KBM-7 (cell line): ENCODE data around the gene CDK14.

ENCODE experiments used
- DNase-seq: peaks from one replicate; pipeline ENCODE4 v3.0.0-alpha.2; 2015
- in situ Hi-C: fragments of 300-500 bp; cut with MboI; formaldehyde crosslinking; loops from 2 replicates; pipeline ENCODE4 v1.14.3; 2020; ENCODE audit warnings: low sequenced_read_pairs, low pct_unique_long_range_greater_than_20kb, mixed read lengths

The CDK14 gene

GRCh38 chr7:91041141-91041540 is 445.0 kb downstream of the CDK14 start:
- DNase-seq, result no peak
- in situ Hi-C loops, result no loop called here

- in situ Hi-C loops, result no loop called here
- DNase-seq, result no peak
Observed at GRCh38 chr7:91041901-91042484, 445.9 kb downstream of the CDK14 start.

- in situ Hi-C loops, result no loop called here
- DNase-seq, result no peak
Observed at GRCh38 chr7:91043186-91043585, 447.1 kb downstream of the CDK14 start.

- in situ Hi-C loops, result no loop called here
Observed at GRCh38 chr7:91043924-91044645, 448.0 kb downstream of the CDK14 start.

GRCh38 chr7:91045606-91046005 is 449.5 kb downstream of the CDK14 start:
- in situ Hi-C loops, result no loop called here
- no peak for DNase-seq

More at GRCh38 chr7:91043924-91044645, 448.0 kb downstream of the CDK14 start:
- no peak for DNase-seq

- in situ Hi-C loops, result no loop called here
- DNase-seq, result peak; percentile 2
Observed at GRCh38 chr7:91046322-91047089, 450.4 kb downstream of the CDK14 start.

- no peak for DNase-seq
- in situ Hi-C loops, result no loop called here
Observed at GRCh38 chr7:91047636-91048035, 451.5 kb downstream of the CDK14 start.

GRCh38 chr7:91050677-91051076 is 454.6 kb downstream of the CDK14 start:
- no peak for DNase-seq
- in situ Hi-C loops, result no loop called here

GRCh38 chr7:91051966-91052365 is 455.8 kb downstream of the CDK14 start:
- in situ Hi-C loops, result no loop called here
- DNase-seq, result no peak

GRCh38 chr7:91054374-91054773 is 458.3 kb downstream of the CDK14 start:
- in situ Hi-C loops, result no loop called here
- no peak for DNase-seq

- in situ Hi-C loops, result no loop called here
Observed at GRCh38 chr7:91055219-91055618, 459.1 kb downstream of the CDK14 start.

GRCh38 chr7:91062713-91063112 is 466.6 kb downstream of the CDK14 start:
- in situ Hi-C loops, result no loop called here
- no peak for DNase-seq

More at GRCh38 chr7:91055219-91055618, 459.1 kb downstream of the CDK14 start:
- no peak for DNase-seq

GRCh38 chr7:91064052-91064451 is 467.9 kb downstream of the CDK14 start:
- in situ Hi-C loops, result no loop called here
- no peak for DNase-seq

GRCh38 chr7:91064938-91065337 is 468.8 kb downstream of the CDK14 start:
- DNase-seq, result no peak
- in situ Hi-C loops, result no loop called here

GRCh38 chr7:91066627-91067026 is 470.5 kb downstream of the CDK14 start:
- in situ Hi-C loops, result no loop called here
- no peak for DNase-seq

GRCh38 chr7:91067242-91067641 is 471.1 kb downstream of the CDK14 start:
- DNase-seq, result no peak
- in situ Hi-C loops, result no loop called here

- DNase-seq, result no peak
Observed at GRCh38 chr7:91068136-91068795, 472.1 kb downstream of the CDK14 start.

GRCh38 chr7:91069146-91069545 is 473.0 kb downstream of the CDK14 start:
- in situ Hi-C loops, result no loop called here
- DNase-seq, result no peak

More at GRCh38 chr7:91068136-91068795, 472.1 kb downstream of the CDK14 start:
- in situ Hi-C loops, result no loop called here

GRCh38 chr7:91079487-91079886 is 483.4 kb downstream of the CDK14 start:
- in situ Hi-C loops, result no loop called here
- no peak for DNase-seq

- in situ Hi-C loops, result no loop called here
- no peak for DNase-seq
Observed at GRCh38 chr7:91080351-91080750, 484.2 kb downstream of the CDK14 start.
